IPS DF 6.9 (cell line): Measurements from ENCODE around the gene TTLL5.
"Not testable (repeated sequence)": the region's sequence is repeated elsewhere in the genome, so short reads cannot be mapped to it uniquely, and the experiment has no call there.

ENCODE experiments used
- DNase-seq: peaks from one replicate; pipeline ENCODE4 v3.0.0-alpha.2; 2013; ENCODE audit warnings: low read depth, low spot score
- H3K27ac ChIP-seq: one replicate; pipeline ENCODE4 v1.5.1; 2013; ENCODE audit warnings: low read length, control low read depth
- H3K27me3 ChIP-seq: 2 replicates; pipeline ENCODE4 v1.6.1; 2013; ENCODE audit warnings: mild to moderate bottlenecking, low read length; ENCODE audit not compliant: control insufficient read depth, insufficient read depth
- H3K36me3 ChIP-seq: 2 replicates; pipeline ENCODE4 v1.6.1; 2013; ENCODE audit warnings: low read length; ENCODE audit not compliant: control insufficient read depth, insufficient read depth
- H3K4me1 ChIP-seq: 2 replicates; pipeline ENCODE4 v1.6.1; 2013; ENCODE audit warnings: low read length; ENCODE audit not compliant: control insufficient read depth, insufficient read depth
- H3K4me3 ChIP-seq: 2 replicates; pipeline ENCODE4 v1.5.1; 2013; ENCODE audit warnings: mild to moderate bottlenecking, low read length
- H3K9me3 ChIP-seq: 2 replicates; pipeline ENCODE4 v1.6.1; 2013; ENCODE audit warnings: low read length, inconsistent platforms; ENCODE audit not compliant: control insufficient read depth, insufficient read depth
- WGBS: extraction: QIAGEN DNeasy Blood & Tissue Kit; methylation state at CpG from one replicate; pipeline ENCODE4 v1.1.7; 2013; ENCODE audit warnings: mixed read lengths, missing lambda C conversion rate; ENCODE audit not compliant: insufficient read length, insufficient coverage; 5-methylcytosine and 5-hydroxymethylcytosine counted together

The TTLL5 gene

GRCh38 chr14:75661499-75661814 is 411 bp downstream of the TTLL5 start:
- Histone ChIP-seq H3K27ac (no peak overlapping the region), H3K36me3 (peaks cover 2% of the 10 kb centered on the region; the same call in 1 of the 2 replicates), H3K9me3 (no peaks in the 10 kb centered on the region), H3K4me3 (peak overlapping the region; percentile 100), H3K27me3 (no peaks in the 10 kb centered on the region), H3K4me1 (no peaks in the 10 kb centered on the region)
- no peak for DNase-seq
- no CpG with 5 or more reads among the region's 18 CpGs for WGBS

GRCh38 chr14:75662966-75663365 is 1.9 kb downstream of the TTLL5 start:
- WGBS, result no CpG with 5 or more reads among the region's 3 CpGs
- H3K9me3 ChIP-seq, result no peaks in the 10 kb centered on the region
- peaks cover 2% of the 10 kb centered on the region; the same call in 1 of the 2 replicates for H3K36me3 ChIP-seq
- H3K27me3 ChIP-seq, result no peaks in the 10 kb centered on the region
- H3K4me3 ChIP-seq, result no peak overlapping the region
- no peak for DNase-seq
- no peak overlapping the region for H3K27ac ChIP-seq
- no peaks in the 10 kb centered on the region for H3K4me1 ChIP-seq

- no peak overlapping the region for H3K4me3 ChIP-seq
- H3K27me3 ChIP-seq, result no peaks in the 10 kb centered on the region
- no peak overlapping the region for H3K27ac ChIP-seq
- H3K36me3 ChIP-seq, result no peaks in the 10 kb centered on the region; the same call in 1 of the 2 replicates
- no peaks in the 10 kb centered on the region for H3K9me3 ChIP-seq
- WGBS, result no CpG with 5 or more reads among the region's 2 CpGs
- DNase-seq, result no peak
- H3K4me1 ChIP-seq, result no peaks in the 10 kb centered on the region
Measured at GRCh38 chr14:75667099-75667765, 6.2 kb downstream of the TTLL5 start.

- no peaks in the 10 kb centered on the region for H3K9me3 ChIP-seq
- H3K27me3 ChIP-seq, result no peaks in the 10 kb centered on the region
- no CpG with 5 or more reads among the region's 1 CpG for WGBS
- no peak overlapping the region for H3K27ac ChIP-seq
- no peaks in the 10 kb centered on the region; the same call in 1 of the 2 replicates for H3K36me3 ChIP-seq
- DNase-seq, result no peak
- H3K4me3 ChIP-seq, result no peak overlapping the region
- no peaks in the 10 kb centered on the region for H3K4me1 ChIP-seq
Measured at GRCh38 chr14:75672605-75673192, 11.7 kb downstream of the TTLL5 start.

DNA sequence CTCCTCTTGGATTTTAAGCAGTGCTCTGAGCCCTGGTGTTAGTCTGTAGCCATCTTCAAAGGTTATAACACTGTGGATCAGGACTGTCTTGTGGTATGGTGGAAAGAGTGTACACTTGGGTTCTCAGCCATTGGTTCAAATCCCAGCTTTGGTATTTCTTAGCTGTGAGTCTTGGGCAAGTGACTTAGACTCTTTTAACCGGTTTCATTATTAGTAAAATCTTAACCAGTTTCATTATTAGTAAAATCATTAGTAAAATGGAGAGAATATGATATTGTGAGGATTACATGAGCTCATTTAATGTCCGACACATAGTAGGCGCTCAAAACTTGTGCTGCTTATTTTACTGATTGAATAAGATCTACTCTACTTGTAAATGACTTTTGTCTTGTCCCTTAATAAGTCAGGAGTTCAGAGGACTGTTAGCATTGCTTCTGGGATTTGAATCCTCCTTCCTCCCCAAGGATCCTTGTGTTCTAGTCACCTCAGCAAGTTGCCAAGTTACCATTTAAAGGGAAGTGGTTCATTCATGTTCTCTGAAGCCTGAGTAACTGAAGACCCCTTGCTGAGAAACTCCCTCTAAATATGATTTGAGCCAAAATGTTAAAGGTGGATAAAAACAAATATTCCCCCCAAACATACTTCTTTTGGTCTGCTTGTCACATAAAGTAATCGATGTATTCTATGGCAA is 12.4 kb downstream of the TTLL5 start:
- no peaks in the 10 kb centered on the region for H3K9me3 ChIP-seq
- H3K4me3 ChIP-seq, result no peak overlapping the region
- WGBS, result no CpG with 5 or more reads among the region's 4 CpGs
- H3K27ac ChIP-seq, result no peak overlapping the region
- no peaks in the 10 kb centered on the region for H3K4me1 ChIP-seq
- no peaks in the 10 kb centered on the region for H3K27me3 ChIP-seq
- no peaks in the 10 kb centered on the region; the same call in 1 of the 2 replicates for H3K36me3 ChIP-seq
- no peak for DNase-seq

DNA sequence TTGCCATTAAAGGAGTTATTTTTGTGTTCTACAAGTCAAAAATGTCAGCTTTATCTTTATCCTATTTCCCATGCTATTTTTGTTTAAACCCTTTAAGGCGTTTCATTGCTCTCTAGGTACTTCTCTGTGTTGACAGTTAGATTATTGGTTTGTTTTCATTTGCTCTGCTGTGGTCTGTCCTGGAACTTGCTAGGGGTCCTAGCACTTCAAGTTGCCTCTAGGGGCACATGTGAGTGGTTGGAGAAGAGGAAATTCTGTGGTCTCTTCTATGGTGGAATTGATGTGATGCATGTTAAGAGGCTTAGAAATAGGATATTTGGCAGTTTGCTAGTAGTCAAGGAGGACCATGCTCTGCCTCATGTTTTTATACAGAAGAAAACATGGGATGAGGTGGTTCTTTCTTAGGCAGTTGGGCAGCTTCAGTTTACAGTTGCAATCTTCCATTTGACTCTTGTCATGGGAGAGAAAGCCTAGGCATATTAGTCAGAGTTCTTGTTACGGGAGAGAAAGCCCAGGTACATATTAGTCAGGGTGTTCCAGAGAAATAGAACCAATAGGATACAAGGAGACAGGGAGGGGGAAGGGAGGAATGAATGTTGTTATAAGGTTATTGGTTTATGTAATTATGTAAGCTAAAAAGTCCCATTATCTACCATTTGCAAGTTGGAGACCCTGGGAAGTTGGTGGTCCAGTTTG is 14.4 kb downstream of the TTLL5 start:
- WGBS, result no CpG with 5 or more reads among the region's 2 CpGs
- Histone ChIP-seq H3K27ac (no peak overlapping the region), H3K9me3 (no peaks in the 10 kb centered on the region), H3K4me3 (no peak overlapping the region), H3K4me1 (no peaks in the 10 kb centered on the region), H3K36me3 (no peaks in the 10 kb centered on the region; the same call in 1 of the 2 replicates), H3K27me3 (no peaks in the 10 kb centered on the region)
- no peak for DNase-seq

GRCh38 chr14:75685910-75686309 is 24.9 kb downstream of the TTLL5 start:
- H3K27ac ChIP-seq, result no peak overlapping the region
- H3K4me1 ChIP-seq, result no peaks in the 10 kb centered on the region
- no CpG with 5 or more reads among the region's 2 CpGs for WGBS
- no peak overlapping the region for H3K4me3 ChIP-seq
- H3K36me3 ChIP-seq, result peaks cover 5% of the 10 kb centered on the region; the same call in 1 of the 2 replicates
- no peaks in the 10 kb centered on the region for H3K9me3 ChIP-seq
- no peaks in the 10 kb centered on the region for H3K27me3 ChIP-seq
- DNase-seq, result no peak

- Histone ChIP-seq H3K9me3 (no peaks in the 10 kb centered on the region), H3K36me3 (0 out of 2 replicates have a peak, but pooled peaks cover 3% of the 10 kb centered on the region), H3K4me3 (no peak overlapping the region), H3K4me1 (no peaks in the 10 kb centered on the region), H3K27ac (no peak overlapping the region), H3K27me3 (no peaks in the 10 kb centered on the region)
- no peak for DNase-seq
- no CpG with 5 or more reads among the region's 2 CpGs for WGBS
Measured at GRCh38 chr14:75689012-75689411, 28.0 kb downstream of the TTLL5 start.

DNA sequence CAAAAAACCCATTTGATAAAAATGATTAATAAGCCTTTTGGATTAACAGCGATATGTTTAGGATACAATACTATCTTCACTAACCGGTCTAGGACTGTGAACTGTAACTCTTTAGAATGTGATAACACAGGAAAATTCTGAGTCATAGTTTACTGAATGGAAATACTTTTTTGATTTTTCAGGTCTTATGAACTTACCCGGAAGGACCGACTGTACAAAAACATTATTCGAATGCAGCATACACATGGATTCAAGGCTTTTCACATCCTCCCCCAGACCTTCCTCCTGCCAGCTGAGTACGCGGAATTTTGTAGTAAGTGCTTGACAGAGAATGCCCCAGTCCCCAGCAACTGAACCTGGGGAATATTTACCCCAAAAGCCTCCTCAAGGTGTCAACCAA is 29.0 kb downstream of the TTLL5 start:
- DNase-seq, result no peak
- H3K4me1 ChIP-seq, result no peaks in the 10 kb centered on the region
- H3K9me3 ChIP-seq, result no peaks in the 10 kb centered on the region
- no peaks in the 10 kb centered on the region for H3K27me3 ChIP-seq
- WGBS, result no CpG with 5 or more reads among the region's 7 CpGs
- no peak overlapping the region for H3K27ac ChIP-seq
- H3K36me3 ChIP-seq, result 0 out of 2 replicates have a peak, but pooled peaks cover 3% of the 10 kb centered on the region
- no peak overlapping the region for H3K4me3 ChIP-seq

GRCh38 chr14:75695025-75695424 is 34.0 kb downstream of the TTLL5 start:
- not testable (repeated sequence) for H3K27me3 ChIP-seq, H3K9me3 ChIP-seq

More at GRCh38 chr14:75695025-75695424, 34.0 kb downstream of the TTLL5 start:
- H3K27ac ChIP-seq, H3K4me1 ChIP-seq, H3K4me3 ChIP-seq, H3K36me3 ChIP-seq, DNase-seq: not testable (repeated sequence)
- WGBS, result no CpG with 5 or more reads among the region's 6 CpGs
